Lower leg skin (tissue), 4 donors: ENCODE results near the gene MED27. TPM values are rescaled to one million over a fixed set of nuclear protein-coding genes. Genes with fewer than 3 reads are reported as not detected.

ENCODE experiments used
- DNase-seq, 2 donors: peaks; one replicate each; pipeline ENCODE4 v3.0.0-alpha.2; 2019; ENCODE audit warnings: low spot score in 2 of 2
- H3K4me3 ChIP-seq: fragments of 200-600 bp; sonication (generic); 2 replicates; pipeline ENCODE4 v1.5.1; 2017; ENCODE audit warnings: mild to moderate bottlenecking, low read depth; ENCODE audit not compliant: poor library complexity, severe bottlenecking
- CTCF ChIP-seq, 3 donors: fragments of 450-650 bp; IDR thresholded peaks; one replicate each; pipeline ENCODE4 v1.5.1; 2016; ENCODE audit warnings: antibody characterized with exemption in 3 of 3, mild to moderate bottlenecking in 3 of 3, moderate library complexity in 2 of 3
- POLR2A ChIP-seq, 2 donors: fragments of 450-650 bp; IDR thresholded peaks; one replicate each; pipeline ENCODE4 v1.6.1; 2016 to 2017; ENCODE audit warnings: antibody characterized with exemption in 2 of 2, mild to moderate bottlenecking in 1 of 2, moderate library complexity in 1 of 2
- WGBS, 2 donors: methylation state at CpG; one replicate each; pipeline ENCODE4 v1.1.5; 2018; 5-methylcytosine and 5-hydroxymethylcytosine counted together
- intact Hi-C: fragments of 100-400 bp; cut with DNase I; formaldehyde crosslinking; loops from one replicate; pipeline ENCODE4 v1.15.0; 2023; ENCODE audit warnings: low total_unique reads
- total RNA-seq, 4 donors: library from RNA; depleted of rRNA; stranded (reverse); fragments of >200 nt; gene quantifications; one replicate each; pipeline ENCODE4 v1.1.0, GENCODE V29; 2016

MED27 gene
- total RNA-seq, 4 donors from 2014 or later: 15.4 to 20.3 (median 16.5) TPM

DNA sequence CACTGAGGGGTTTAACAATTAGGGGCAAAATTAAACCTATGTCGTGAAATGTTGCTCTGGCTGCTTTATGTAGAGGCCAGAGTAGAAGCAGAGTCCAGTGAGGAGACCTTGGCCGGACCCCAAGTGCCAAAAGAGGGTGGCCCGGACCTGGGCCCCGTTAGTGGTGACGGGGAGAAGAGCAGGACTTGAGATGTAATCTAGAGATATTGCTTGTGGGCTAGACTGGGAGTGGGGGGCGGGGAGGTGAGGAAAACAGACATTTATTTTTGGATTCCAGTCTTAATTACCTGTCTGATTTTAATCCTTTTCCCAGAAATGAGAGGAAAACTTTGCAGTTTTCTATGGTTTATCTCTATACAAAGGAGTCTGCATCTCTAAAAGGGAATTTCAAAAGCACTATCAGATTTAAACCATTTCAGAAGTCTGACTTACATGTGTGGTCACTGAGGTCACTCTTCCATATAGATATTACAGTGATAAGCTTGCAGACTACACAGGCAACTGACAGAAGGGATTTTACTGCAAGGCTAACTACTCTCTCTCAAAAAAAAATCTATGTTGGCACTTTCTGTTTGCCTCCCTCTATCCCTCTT, 108.1 kb downstream of the MED27 start:
- TF ChIP-seq POLR2A (IDR thresholded peaks at IDR 0.05) (no peak), CTCF (IDR thresholded peaks at IDR 0.05) (no peak)
- no peak for DNase-seq
- whole genome bisulfite sequencing, 2 donors: 87 to 94% methylated on average over 6 of the region's 6 CpGs
- H3K4me3 ChIP-seq: no peak overlapping the region
- intact Hi-C loops: no loop called here

- TF ChIP-seq CTCF (IDR thresholded peaks at IDR 0.05) (no peak), POLR2A (IDR thresholded peaks at IDR 0.05) (no peak)
- DNase-seq: no peak
- no peak overlapping the region for H3K4me3 ChIP-seq
- WGBS, 2 donors: 94 to 98% methylated on average over 5 of the region's 5 CpGs
- intact Hi-C loops: no loop called here
These were observed 110.1 kb downstream of the MED27 start for GRCh38 chr9:131969469-131969989.

- TF ChIP-seq POLR2A (IDR thresholded peaks at IDR 0.05) (no peak), CTCF (IDR thresholded peaks at IDR 0.05) (no peak)
- intact Hi-C loops: no loop called here
- DNase-seq: no peak
- H3K4me3 ChIP-seq: no peak overlapping the region
- WGBS, 2 donors: 94 to 97% methylated on average over 9 of the region's 9 CpGs
These were observed 111.0 kb downstream of the MED27 start for GRCh38 chr9:131968632-131969031.

- 91 to 93% methylated on average over 7 of the region's 7 CpGs for WGBS, 2 donors
These were observed 113.8 kb downstream of the MED27 start for GRCh38 chr9:131965841-131966240.

DNA sequence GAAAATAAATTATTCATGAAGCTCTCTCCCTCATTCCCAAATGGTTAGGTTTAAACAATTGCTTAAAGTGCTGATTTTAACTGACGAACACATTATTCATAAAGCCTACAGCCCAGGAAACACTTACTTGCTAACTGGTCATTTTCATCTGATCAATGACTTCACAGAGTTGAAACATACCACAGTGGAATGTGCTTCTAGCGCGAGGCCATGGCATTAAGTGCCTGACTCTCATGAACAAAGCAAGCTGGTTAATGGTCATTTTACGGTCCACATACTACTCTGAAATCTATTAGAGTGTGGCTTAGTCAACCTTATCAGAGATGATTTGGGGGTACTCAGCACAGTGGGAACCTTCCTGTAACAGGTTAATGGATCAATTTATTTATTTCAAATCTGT, 114.6 kb downstream of the MED27 start:
- TF ChIP-seq POLR2A (IDR thresholded peaks at IDR 0.05): no peak
- TF ChIP-seq CTCF (IDR thresholded peaks at IDR 0.05): no peak
- 84 to 90% methylated on average over 4 of the region's 4 CpGs for WGBS, 2 donors
- intact Hi-C loops: no loop called here
- DNase-seq: no peak
- no peak overlapping the region for H3K4me3 ChIP-seq

More at GRCh38 chr9:131965841-131966240, 113.8 kb downstream of the MED27 start:
- no peak for DNase-seq
- no peak for TF ChIP-seq CTCF (IDR thresholded peaks at IDR 0.05)
- no peak for TF ChIP-seq POLR2A (IDR thresholded peaks at IDR 0.05)
- no peak overlapping the region for H3K4me3 ChIP-seq
- intact Hi-C loops: no loop called here
